Measurements from ENCODE around the gene ADGRL3. TPM values are rescaled to one million over a fixed set of nuclear protein-coding genes. Genes with fewer than 3 reads are reported as not detected.

The ADGRL3 gene
- total and polyA plus RNA-seq, 3 donors from 2014 or later: 11.6 to 21.6 (median 12.8) TPM

- 73 to 75% methylated on average over 2 of the region's 2 CpGs for WGBS, 2 donors
- Histone ChIP-seq H3K27ac (no peak overlapping the region), H3K4me1 (no peaks in the 10 kb centered on the region), H3K36me3 (ENCODE audit: low read depth, missing control alignments) (no peaks in the 10 kb centered on the region), H3K4me3 (no peak overlapping the region), H3K27me3 (no peaks in the 10 kb centered on the region), H3K9me3 (no peaks in the 10 kb centered on the region)
- no peak for TF ChIP-seq POLR2A (IDR thresholded peaks at IDR 0.05)
- TF ChIP-seq CTCF (IDR thresholded peaks at IDR 0.05): no peak
- intact Hi-C loops (cut with DNase I; ENCODE audit: low total_unique reads): no loop called here
- DNase-seq: no peak
These were observed 795.7 kb downstream of the ADGRL3 start for GRCh38 chr4:61995717-61996340.

- DNase-seq: no peak
- TF ChIP-seq POLR2A (IDR thresholded peaks at IDR 0.05): no peak
- no peak for TF ChIP-seq CTCF (IDR thresholded peaks at IDR 0.05)
- no peak overlapping the region for H3K4me3 ChIP-seq
These were observed 796.8 kb downstream of the ADGRL3 start for GRCh38 chr4:61996943-61997342.

GRCh38 chr4:61997831-61998230 is 797.7 kb downstream of the ADGRL3 start:
- WGBS, 2 donors: 85 to 87% methylated on average over 2 of the region's 2 CpGs
- H3K27me3 ChIP-seq: no peaks in the 10 kb centered on the region
- intact Hi-C loops (cut with DNase I; ENCODE audit: low total_unique reads): no loop called here
- no peak for TF ChIP-seq POLR2A (IDR thresholded peaks at IDR 0.05)
- TF ChIP-seq CTCF (IDR thresholded peaks at IDR 0.05): no peak
- no peak overlapping the region for H3K27ac ChIP-seq
- H3K4me3 ChIP-seq: no peak overlapping the region
- no peak for DNase-seq
- no peaks in the 10 kb centered on the region for H3K9me3 ChIP-seq
- H3K36me3 ChIP-seq (ENCODE audit: low read depth, missing control alignments): no peaks in the 10 kb centered on the region
- no peaks in the 10 kb centered on the region for H3K4me1 ChIP-seq

More at GRCh38 chr4:61996943-61997342, 796.8 kb downstream of the ADGRL3 start:
- Histone ChIP-seq H3K27ac (no peak overlapping the region), H3K27me3 (no peaks in the 10 kb centered on the region), H3K36me3 (ENCODE audit: low read depth, missing control alignments) (no peaks in the 10 kb centered on the region), H3K9me3 (no peaks in the 10 kb centered on the region), H3K4me1 (no peaks in the 10 kb centered on the region)
- 85 to 93% methylated on average over 1 of the region's 1 CpG for WGBS, 2 donors
- intact Hi-C loops (cut with DNase I; ENCODE audit: low total_unique reads): no loop called here

- Histone ChIP-seq H3K27ac (no peak overlapping the region), H3K27me3 (no peaks in the 10 kb centered on the region), H3K4me3 (no peak overlapping the region), H3K36me3 (ENCODE audit: low read depth, missing control alignments) (no peaks in the 10 kb centered on the region), H3K4me1 (no peaks in the 10 kb centered on the region), H3K9me3 (no peaks in the 10 kb centered on the region)
- TF ChIP-seq POLR2A (IDR thresholded peaks at IDR 0.05) (no peak), CTCF (IDR thresholded peaks at IDR 0.05) (no peak)
- intact Hi-C loops (cut with DNase I; ENCODE audit: low total_unique reads): no loop called here
- no peak for DNase-seq
- 39 to 46% methylated on average over 1 of the region's 1 CpG for WGBS, 2 donors
These were observed 803.6 kb downstream of the ADGRL3 start for GRCh38 chr4:62003695-62004094.

GRCh38 chr4:62004881-62005280 is 804.8 kb downstream of the ADGRL3 start:
- no peaks in the 10 kb centered on the region for H3K27me3 ChIP-seq
- H3K9me3 ChIP-seq: no peaks in the 10 kb centered on the region
- H3K4me1 ChIP-seq: no peaks in the 10 kb centered on the region
- intact Hi-C loops (cut with DNase I; ENCODE audit: low total_unique reads): no loop called here
- no peak for DNase-seq
- no peak overlapping the region for H3K27ac ChIP-seq
- H3K36me3 ChIP-seq (ENCODE audit: low read depth, missing control alignments): no peaks in the 10 kb centered on the region
- H3K4me3 ChIP-seq: no peak overlapping the region
- TF ChIP-seq POLR2A (IDR thresholded peaks at IDR 0.05) (no peak), CTCF (IDR thresholded peaks at IDR 0.05) (no peak)
